Natural killer cell (primary cell): ENCODE results near the gene EZR. TPM values are rescaled to one million over a fixed set of nuclear protein-coding genes. Genes with fewer than 3 reads are reported as not detected.

Experiments used
- ATAC-seq, 3 donors: fragments of 150-1000 bp in 2 of 3; fragments of 200-7000 bp in 1 of 3; cut with Tn5 transposase; 1 replicate in 1 of 3; 2 replicates in 2 of 3; pipeline ENCODE4 v1.10.0; 2021; ENCODE audit warnings: mild to moderate bottlenecking in 2 of 3, moderate library complexity in 2 of 3
- DNase-seq, 2 donors: peaks; one replicate each; pipeline versions ENCODE4 v3.0.0 to v3.0.0-alpha.2; 2013 to 2021; ENCODE audit warnings: mixed read lengths in 1 of 2
- H3K27ac ChIP-seq: one replicate; pipeline ENCODE4 v1.5.1; 2013; ENCODE audit warnings: mild to moderate bottlenecking, low read length
- H3K27me3 ChIP-seq: one replicate; pipeline ENCODE4 v1.6.1; 2013; ENCODE audit warnings: low read length; ENCODE audit not compliant: control insufficient read depth, insufficient read depth
- H3K36me3 ChIP-seq: one replicate; pipeline ENCODE4 v1.6.1; 2013; ENCODE audit warnings: low read length; ENCODE audit not compliant: control insufficient read depth, insufficient read depth
- H3K4me1 ChIP-seq: one replicate; pipeline ENCODE4 v1.6.1; 2013; ENCODE audit warnings: low read length; ENCODE audit not compliant: control insufficient read depth, insufficient read depth
- H3K4me3 ChIP-seq: one replicate; pipeline ENCODE4 v1.5.1; 2013; ENCODE audit warnings: low read length
- H3K9me3 ChIP-seq: one replicate; pipeline ENCODE4 v1.6.1; 2013; ENCODE audit warnings: low read length; ENCODE audit not compliant: control insufficient read depth, insufficient read depth
- H3K27ac Mint-ChIP-seq, 2 donors: one replicate each; pipeline ENCODE4 v1.8.0; 2022; ENCODE audit warnings: mild to moderate bottlenecking in 2 of 2, mixed read lengths in 2 of 2, moderate library complexity in 1 of 2
- H3K27me3 Mint-ChIP-seq, 2 donors: one replicate each; pipeline ENCODE4 v1.8.0; 2022; ENCODE audit warnings: low read depth in 2 of 2, mixed read lengths in 2 of 2
- H3K36me3 Mint-ChIP-seq: one replicate; pipeline ENCODE4 v1.8.0; 2022; ENCODE audit warnings: mixed read lengths
- H3K4me1 Mint-ChIP-seq, 2 donors: one replicate each; pipeline ENCODE4 v1.8.0; 2022; ENCODE audit warnings: mixed read lengths in 2 of 2
- H3K4me3 Mint-ChIP-seq: one replicate; pipeline ENCODE4 v1.8.0; 2022; ENCODE audit warnings: mild to moderate bottlenecking, moderate library complexity, mixed read lengths
- H3K9me3 Mint-ChIP-seq, 2 donors: one replicate each; pipeline ENCODE4 v1.8.0; 2022; ENCODE audit warnings: mixed read lengths in 2 of 2
- CTCF ChIP-seq: fragments of 200-600 bp; IDR thresholded peaks from one replicate; pipeline ENCODE4 v1.8.0; 2022; ENCODE audit warnings: antibody characterized with exemption
- WGBS: methylation state at CpG from one replicate; pipeline ENCODE4 v1.1.7; 2013; ENCODE audit warnings: missing lambda C conversion rate; ENCODE audit not compliant: insufficient coverage; 5-methylcytosine and 5-hydroxymethylcytosine counted together
- intact Hi-C: fragments of 100-400 bp; cut with micrococcal nuclease; formaldehyde crosslinking; loops from one replicate; pipeline ENCODE4 v1.14.2; 2022
- total RNA-seq, 4 donors: library from RNA; stranded (reverse); fragments of 120-200 nt in 1 of 4; gene quantifications; one replicate each; pipeline versions ENCODE4 v1.2.3 to v1.2.4, GENCODE V29; 2013 to 2022

EZR gene
- total RNA-seq, 3 donors from 2014 or later (not counting 1 experiment from before 2014, with no cell fraction given): 119 to 157 (median 133) TPM

GRCh38 chr6:158813032-158813431 lies 6.1 kb downstream of the EZR start:
- ATAC-seq (peak in 2 of 3 donors; percentile 39 to 48), DNase-seq (peak in 1 of 2 donors; percentile 36)
- Mint-ChIP-seq H3K4me3 (peak overlapping the region; percentile 49), H3K36me3 (no peaks in the 10 kb centered on the region), H3K27me3 (no peaks in the 10 kb centered on the region), H3K4me1 (peaks cover 87 to 89% of the 10 kb centered on the region in 2 donors), H3K9me3 (no peaks in the 10 kb centered on the region), H3K27ac (peak overlapping the region; percentile 24 to 95)
- WGBS: 44% methylated on average over 3 of the region's 3 CpGs
- intact Hi-C loops: no loop called here
- Histone ChIP-seq H3K9me3 (no peaks in the 10 kb centered on the region), H3K4me1 (peaks cover 72% of the 10 kb centered on the region), H3K4me3 (no peak overlapping the region), H3K27me3 (no peaks in the 10 kb centered on the region), H3K36me3 (peaks cover 28% of the 10 kb centered on the region), H3K27ac (peak overlapping the region; percentile 45)
- no peak for TF ChIP-seq CTCF

GRCh38 chr6:158812611-158813010 lies 6.6 kb downstream of the EZR start:
- H3K27me3 Mint-ChIP-seq: no peaks in the 10 kb centered on the region
- no peaks in the 10 kb centered on the region for H3K27me3 ChIP-seq
- 76% methylated on average over 5 of the region's 5 CpGs for WGBS
- intact Hi-C loops: no loop called here
- peaks cover 29% of the 10 kb centered on the region for H3K36me3 ChIP-seq
- peaks cover 87 to 89% of the 10 kb centered on the region in 2 donors for H3K4me1 Mint-ChIP-seq
- no peak for ATAC-seq
- H3K4me3 ChIP-seq: no peak overlapping the region
- H3K27ac Mint-ChIP-seq: peak overlapping the region; percentile 24 to 95
- no peaks in the 10 kb centered on the region for H3K36me3 Mint-ChIP-seq
- TF ChIP-seq CTCF: no peak
- peak overlapping the region; percentile 49 for H3K4me3 Mint-ChIP-seq
- H3K4me1 ChIP-seq: peaks cover 73% of the 10 kb centered on the region
- no peak overlapping the region for H3K27ac ChIP-seq
- no peaks in the 10 kb centered on the region for H3K9me3 ChIP-seq
- DNase-seq: no peak
- H3K9me3 Mint-ChIP-seq: no peaks in the 10 kb centered on the region

- no peaks in the 10 kb centered on the region for H3K36me3 Mint-ChIP-seq
These were observed 8.7 kb downstream of the EZR start for GRCh38 chr6:158810155-158811095.

More at GRCh38 chr6:158810155-158811095, 8.7 kb downstream of the EZR start:
- H3K36me3 ChIP-seq: peaks cover 25% of the 10 kb centered on the region
- WGBS: 74% methylated on average over 4 of the region's 9 CpGs
- no peak for TF ChIP-seq CTCF
- Mint-ChIP-seq H3K27me3 (no peaks in the 10 kb centered on the region), H3K4me1 (peaks cover 86 to 89% of the 10 kb centered on the region in 2 donors), H3K9me3 (no peaks in the 10 kb centered on the region), H3K4me3 (peak overlapping the region; percentile 11), H3K27ac (peak overlapping the region; percentile 29 to 31)
- no peak for DNase-seq
- H3K4me3 ChIP-seq: no peak overlapping the region
- H3K4me1 ChIP-seq: peaks cover 69% of the 10 kb centered on the region
- intact Hi-C loops: no loop called here
- H3K27me3 ChIP-seq: no peaks in the 10 kb centered on the region
- H3K9me3 ChIP-seq: no peaks in the 10 kb centered on the region
- H3K27ac ChIP-seq: no peak overlapping the region
- ATAC-seq: no peak
